IMR-90 (cell line): Measurements from ENCODE around the gene SOX8. TPM values are rescaled to one million over a fixed set of nuclear protein-coding genes. Genes with fewer than 3 reads are reported as not detected.

ENCODE experiments used
- ATAC-seq: fragments of 200-7000 bp; cut with Tn5 transposase; 2 replicates; pipeline ENCODE4 v1.9.1; 2020; ENCODE audit warnings: low read depth, mild to moderate bottlenecking, moderate library complexity
- BruUV-seq: library from RNA; stranded (reverse); fragments of 400-500 nt; replicated peaks from 2 replicates; lab custom pipeline; 2021; lab: Mats Ljungman, UMichigan
- CTCF ChIA-PET: fragments of 300-600 bp; formaldehyde crosslinking; extraction: SDS; loops from one replicate; lab custom pipeline; 2021; ENCODE audit warnings: antibody characterized with exemption; lab: Yijun Ruan, JAX
- POLR2A ChIA-PET: fragments of 300-600 bp; sonication (Branson Sonifier 250); formaldehyde crosslinking; loops from one replicate; lab custom pipeline; 2022; ENCODE audit warnings: antibody characterized with exemption; ENCODE audit not compliant: unreplicated experiment; lab: Charles Lee
- DNase-seq: peaks from one replicate; pipeline ENCODE4 v3.0.0; 2013
- H2AFZ ChIP-seq: replicated peaks from 2 replicates; pipeline ENCODE3; 2013; ENCODE audit warnings: low read length, mild to moderate bottlenecking; ENCODE audit not compliant: poor library complexity
- H2AK5ac ChIP-seq: 2 replicates; pipeline ENCODE4 v1.6.1; 2013; ENCODE audit warnings: low read depth, low read length, inconsistent platforms
- H2AK9ac ChIP-seq: replicated peaks from 2 replicates; pipeline ENCODE3; 2013; ENCODE audit warnings: mild to moderate bottlenecking, low read depth, low read length, moderate library complexity; ENCODE audit not compliant: poor library complexity
- H2BK120ac ChIP-seq: 2 replicates; pipeline ENCODE4 v1.6.1; 2013; ENCODE audit warnings: low read depth, low read length, inconsistent platforms
- H2BK15ac ChIP-seq: 3 replicates; pipeline ENCODE4 v1.6.1; 2013; ENCODE audit warnings: low read depth, low read length, inconsistent platforms
- H2BK20ac ChIP-seq: 2 replicates; pipeline ENCODE4 v1.6.1; 2013; ENCODE audit warnings: low read depth, mild to moderate bottlenecking, inconsistent platforms, low read length, moderate library complexity
- H2BK5ac ChIP-seq: 2 replicates; pipeline ENCODE4 v1.6.1; 2013; ENCODE audit warnings: mild to moderate bottlenecking, low read depth, low read length, inconsistent platforms; ENCODE audit not compliant: poor library complexity, severe bottlenecking
- H3K14ac ChIP-seq: replicated peaks from 2 replicates; pipeline ENCODE4 v1.6.1; 2013; ENCODE audit warnings: low read depth, low read length, inconsistent platforms
- H3K18ac ChIP-seq: 2 replicates; pipeline ENCODE4 v1.6.1; 2013; ENCODE audit warnings: low read depth, low read length, control low read depth
- H3K23ac ChIP-seq: 2 replicates; pipeline ENCODE4 v1.6.1; 2013; ENCODE audit warnings: low read depth, low read length, inconsistent platforms
- H3K27ac ChIP-seq: 2 replicates; pipeline ENCODE4 v1.5.1; 2013; ENCODE audit warnings: mild to moderate bottlenecking, control low read depth, low read length; ENCODE audit not compliant: insufficient read depth
- H3K27me3 ChIP-seq: 2 replicates; pipeline ENCODE4 v1.6.1; 2013; ENCODE audit warnings: low read length; ENCODE audit not compliant: control insufficient read depth, insufficient read depth
- H3K36me3 ChIP-seq: 2 replicates; pipeline ENCODE4 v1.6.1; 2013; ENCODE audit warnings: low read length, mixed read lengths; ENCODE audit not compliant: control insufficient read depth, insufficient read depth
- H3K4ac ChIP-seq: 2 replicates; pipeline ENCODE4 v1.6.1; 2013; ENCODE audit warnings: low read depth, low read length, inconsistent platforms
- H3K4me1 ChIP-seq: 2 replicates; pipeline ENCODE4 v1.6.1; 2013; ENCODE audit warnings: low read length, mixed read lengths; ENCODE audit not compliant: control insufficient read depth, insufficient read depth
- H3K4me2 ChIP-seq: 2 replicates; pipeline ENCODE4 v1.6.1; 2013; ENCODE audit warnings: low read depth, mild to moderate bottlenecking, control low read depth, low read length, moderate library complexity
- H3K4me3 ChIP-seq: 2 replicates; pipeline ENCODE4 v1.5.1; 2013; ENCODE audit warnings: low read depth, mild to moderate bottlenecking, control low read depth, low read length, moderate library complexity; ENCODE audit not compliant: insufficient read depth
- H3K56ac ChIP-seq: 2 replicates; pipeline ENCODE4 v1.6.1; 2013; ENCODE audit warnings: low read length, inconsistent platforms; ENCODE audit not compliant: insufficient read depth; ENCODE audit errors: extremely low read depth
- H3K79me1 ChIP-seq, 2 experiments: 2 replicates each; pipeline ENCODE4 v1.6.1; 2013; ENCODE audit warnings: low read length in 2 of 2, inconsistent platforms in 1 of 2, low read depth in 1 of 2
- H3K9ac ChIP-seq: 2 replicates; pipeline ENCODE4 v1.6.1; 2013; ENCODE audit warnings: low read depth, low read length, control low read depth
- H3K9me1 ChIP-seq: 2 replicates; pipeline ENCODE4 v1.6.1; 2013; ENCODE audit warnings: low read length, inconsistent platforms; ENCODE audit not compliant: insufficient read depth
- H3K9me3 ChIP-seq: 2 replicates; pipeline ENCODE4 v1.6.1; 2013; ENCODE audit warnings: low read length; ENCODE audit not compliant: control insufficient read depth, insufficient read depth
- H4K20me1 ChIP-seq: 2 replicates; pipeline ENCODE4 v1.6.1; 2013; ENCODE audit warnings: low read length, inconsistent platforms; ENCODE audit not compliant: insufficient read depth
- H4K5ac ChIP-seq: 2 replicates; pipeline ENCODE4 v1.6.1; 2013; ENCODE audit warnings: mild to moderate bottlenecking, low read depth, low read length, control low read depth
- H4K8ac ChIP-seq, 2 experiments: 2 replicates each; pipeline ENCODE4 v1.6.1; 2013; ENCODE audit warnings: low read depth in 2 of 2, low read length in 2 of 2, control low read depth in 1 of 2, inconsistent platforms in 1 of 2
- H4K91ac ChIP-seq: 2 replicates; pipeline ENCODE4 v1.6.1; 2013; ENCODE audit warnings: low read depth, low read length, inconsistent platforms; ENCODE audit not compliant: insufficient read depth
- USF2 ChIP-seq: fragments of 150-350 bp; IDR thresholded peaks from 2 replicates; pipeline ENCODE4 v1.6.1; 2017; ENCODE audit warnings: mild to moderate bottlenecking, antibody characterized with exemption, low read length, low read depth
- WGBS, 2 experiments: methylation state at CpG; one replicate each; pipeline versions ENCODE4 v1.1.5 to v1.1.7; 2013; ENCODE audit warnings: missing lambda C conversion rate in 2 of 2; ENCODE audit not compliant: insufficient read length in 1 of 2; ENCODE audit errors: extremely low coverage in 2 of 2; 5-methylcytosine and 5-hydroxymethylcytosine counted together
- dilution Hi-C: fragments of 300-500 bp; cut with HindIII; formaldehyde crosslinking; loops from one replicate; pipeline ENCODE4 v1.14.3; 2018; ENCODE audit warnings: low sequenced_read_pairs; ENCODE audit not compliant: unreplicated experiment
- in situ Hi-C: fragments of 300-500 bp; cut with MboI; formaldehyde crosslinking; loops from 3 replicates; pipeline ENCODE4 v1.14.3; 2019; ENCODE audit warnings: low sequenced_read_pairs, inconsistent platforms, mixed read lengths
- intact Hi-C: fragments of 100-400 bp; cut with micrococcal nuclease; formaldehyde crosslinking; loops from 2 replicates; pipeline ENCODE4 v1.10.0; 2022
- polyA plus RNA-seq, 3 experiments: library from polyadenylated mRNA; depleted of rRNA; stranded (reverse); fragments of >200 nt; gene quantifications; 2 replicates each; pipeline ENCODE4 v1.2.3, GENCODE V29; 2012; ENCODE audit warnings: low replicate concordance in 1 of 3
- total RNA-seq: library from RNA; depleted of rRNA; stranded (reverse); fragments of >200 nt; gene quantifications from 2 replicates; pipeline ENCODE4 v1.2.3, GENCODE V29; 2012

The SOX8 gene
- total and polyA plus RNA-seq, 2 of the 4 experiments (the other 2 are of a cell fraction): under 0.01 to 0.26 TPM

- no peak overlapping the region for H4K91ac ChIP-seq
- no peak overlapping the region for H3K14ac ChIP-seq
- no TSS peak for BruUV-seq
- TF ChIP-seq USF2: no peak
- no peak overlapping the region for H2AFZ ChIP-seq
- H3K36me3 ChIP-seq: peaks cover 8% of the 10 kb centered on the region
- H2BK15ac ChIP-seq: no peak overlapping the region
- H3K56ac ChIP-seq: no peak overlapping the region
- H3K9me3 ChIP-seq: no peaks in the 10 kb centered on the region
- no peaks in the 10 kb centered on the region for H3K27me3 ChIP-seq
- H3K4me3 ChIP-seq: no peak overlapping the region
- no peaks in the 10 kb centered on the region for H3K9me1 ChIP-seq
- H4K5ac ChIP-seq: no peak overlapping the region
- in situ Hi-C loops (no loop called here), dilution Hi-C loops (no loop called here), intact Hi-C loops (no loop called here)
- no peak overlapping the region for H2BK5ac ChIP-seq
- H4K8ac ChIP-seq: no peak overlapping the region
- no peak overlapping the region for H2AK5ac ChIP-seq
- H2BK120ac ChIP-seq: no peak overlapping the region
- H3K4me1 ChIP-seq: no peaks in the 10 kb centered on the region
- DNase-seq (no peak), ATAC-seq (no peak)
- no peak overlapping the region for H3K18ac ChIP-seq
- no peak overlapping the region for H2AK9ac ChIP-seq
- H4K20me1 ChIP-seq: no peaks in the 10 kb centered on the region
- no peak overlapping the region for H3K4me2 ChIP-seq
- H3K4ac ChIP-seq: no peak overlapping the region
- 54% methylated on average over 4 of the region's 11 CpGs; no CpG with 5 or more reads in 1 of the 2 experiments for WGBS, 2 experiments
- POLR2A ChIA-PET: no interaction called here
- no peak overlapping the region for H3K9ac ChIP-seq
- H3K79me1 ChIP-seq: no peaks in the 10 kb centered on the region
- H3K23ac ChIP-seq: no peak overlapping the region
- CTCF ChIA-PET: no interaction called here
- H2BK20ac ChIP-seq: no peak overlapping the region
- no peak overlapping the region for H3K27ac ChIP-seq
These were observed 45.9 kb upstream of the SOX8 start for GRCh38 chr16:935684-936083.
